Activated CD4-positive, alpha-beta T cell treated with anti-CD3 and anti-CD28 coated beads for 36 hours (primary cell): ENCODE results near the gene RARA. TPM values are rescaled to one million over a fixed set of nuclear protein-coding genes. Genes with fewer than 3 reads are reported as not detected.

Source experiments
- ATAC-seq: fragments of 200-7000 bp; cut with Tn5 transposase; one replicate; pipeline ENCODE4 v1.10.0; 2021; ENCODE audit warnings: mild to moderate bottlenecking, moderate library complexity
- CTCF ChIA-PET: fragments of 350-600 bp; sonication (Branson Sonifier 250); formaldehyde crosslinking; loops from one replicate; lab custom pipeline; 2021; ENCODE audit warnings: antibody characterized with exemption; lab: Charles Lee
- POLR2A ChIA-PET: fragments of 350-600 bp; sonication (Branson Sonifier 250); formaldehyde crosslinking; loops from one replicate; lab custom pipeline; 2021; ENCODE audit warnings: antibody characterized with exemption, inconsistent platforms; lab: Charles Lee
- DNase-seq: peaks from one replicate; pipeline ENCODE4 v3.0.0-alpha.2; 2020
- H3K27ac Mint-ChIP-seq: one replicate; pipeline ENCODE4 v1.8.0; 2021; ENCODE audit warnings: mixed read lengths
- H3K27me3 Mint-ChIP-seq: one replicate; pipeline ENCODE4 v1.8.0; 2021; ENCODE audit warnings: mixed read lengths
- H3K36me3 Mint-ChIP-seq: one replicate; pipeline ENCODE4 v1.8.0; 2021; ENCODE audit warnings: low read depth, mixed read lengths
- H3K4me1 Mint-ChIP-seq: one replicate; pipeline ENCODE4 v1.8.0; 2021; ENCODE audit warnings: mixed read lengths
- H3K4me3 Mint-ChIP-seq: one replicate; pipeline ENCODE4 v1.8.0; 2021; ENCODE audit warnings: mild to moderate bottlenecking, moderate library complexity, mixed read lengths
- H3K9me3 Mint-ChIP-seq: one replicate; pipeline ENCODE4 v1.8.0; 2021; ENCODE audit warnings: low read depth, mixed read lengths
- intact Hi-C, 2 experiments: fragments of 100-400 bp; cut with DNase I in 1 of 2; cut with micrococcal nuclease in 1 of 2; formaldehyde crosslinking; loops; one replicate each; pipeline versions ENCODE4 v1.14.2 to v1.15.1; 2022 to 2024; cut with DNase I, micrococcal nuclease
- total RNA-seq, 2 experiments: library from RNA; stranded (reverse); gene quantifications; one replicate each; pipeline ENCODE4 v1.2.3, GENCODE V29; 2021

Gene RARA
- total RNA-seq, 2 experiments from 2014 or later: 29.8 to 40.2 TPM

GRCh38 chr17:40327735-40328385, 18.9 kb downstream of the RARA start:
- ChIA-PET POLR2A (interaction anchor here (0.9 kb wide), 1 partner anchor 44 kb away, joined by 3 read pairs; no protein-coding TSS in a partner anchor), CTCF (interaction anchor here (0.6 to 3.4 kb wide), 9 partner anchors 10 to 233 kb away, joined by 3 to 16 read pairs (median 5); no protein-coding TSS in a partner anchor)
- H3K9me3 Mint-ChIP-seq: no peaks in the 10 kb centered on the region
- peaks cover 94% of the 10 kb centered on the region for H3K4me1 Mint-ChIP-seq
- H3K27me3 Mint-ChIP-seq: no peaks in the 10 kb centered on the region
- ATAC-seq: no peak
- H3K36me3 Mint-ChIP-seq: peaks cover 27% of the 10 kb centered on the region
- intact Hi-C loops: loop anchor here in 1 of 2 experiments (10.0 kb wide), 1 partner anchor 553 kb away; no protein-coding TSS in a partner anchor
- H3K4me3 Mint-ChIP-seq: peak overlapping the region; percentile 64
- peak overlapping the region; percentile 84 for H3K27ac Mint-ChIP-seq
- DNase-seq: no peak

GRCh38 chr17:40328386-40328766, 19.4 kb downstream of the RARA start:
- Mint-ChIP-seq H3K9me3 (no peaks in the 10 kb centered on the region), H3K4me1 (peaks cover 94% of the 10 kb centered on the region), H3K27me3 (no peaks in the 10 kb centered on the region), H3K27ac (peak overlapping the region; percentile 82), H3K36me3 (peaks cover 28% of the 10 kb centered on the region), H3K4me3 (no peak overlapping the region)
- DNase-seq: no peak
- no peak for ATAC-seq
- POLR2A ChIA-PET: interaction anchor here (0.9 kb wide), 1 partner anchor 44 kb away, joined by 3 read pairs; no protein-coding TSS in a partner anchor
- intact Hi-C loops: loop anchor here in 1 of 2 experiments (10.0 kb wide), 1 partner anchor 554 kb away; no protein-coding TSS in a partner anchor
- CTCF ChIA-PET: interaction anchor here (0.6 to 3.4 kb wide), 7 partner anchors 10 to 232 kb away, joined by 3 to 16 read pairs (median 5); no protein-coding TSS in a partner anchor

GRCh38 chr17:40329839-40330794, 21.1 kb downstream of the RARA start:
- ATAC-seq (peak; percentile 46), DNase-seq (peak; percentile 64)
- intact Hi-C loops: loop anchor here in 1 of 2 experiments (10.0 kb wide), 1 partner anchor 555 kb away; no protein-coding TSS in a partner anchor
- H3K4me3 Mint-ChIP-seq: peak overlapping the region; percentile 2
- peaks cover 34% of the 10 kb centered on the region for H3K36me3 Mint-ChIP-seq
- no peaks in the 10 kb centered on the region for H3K9me3 Mint-ChIP-seq
- H3K4me1 Mint-ChIP-seq: peaks cover 94% of the 10 kb centered on the region
- CTCF ChIA-PET: interaction anchor here (1.3 to 2.5 kb wide), 4 partner anchors 10 to 28 kb away, joined by 4 to 9 read pairs (median 6); no protein-coding TSS in a partner anchor
- H3K27ac Mint-ChIP-seq: peak overlapping the region; percentile 90
- no peaks in the 10 kb centered on the region for H3K27me3 Mint-ChIP-seq
- POLR2A ChIA-PET: interaction anchor here (0.8 to 1.0 kb wide), 2 partner anchors 7 to 47 kb away, joined by 3 read pairs; no protein-coding TSS in a partner anchor

GRCh38 chr17:40330850-40331470, 22.0 kb downstream of the RARA start:
- ATAC-seq (no peak), DNase-seq (no peak)
- ChIA-PET POLR2A (interaction anchor here (0.6 to 1.0 kb wide), 3 partner anchors 8 to 47 kb away, joined by 3 to 4 read pairs (median 3); no protein-coding TSS in a partner anchor), CTCF (interaction anchor here (0.8 to 2.5 kb wide), 6 partner anchors 9 to 27 kb away, joined by 3 to 9 read pairs (median 5); no protein-coding TSS in a partner anchor)
- no peaks in the 10 kb centered on the region for H3K9me3 Mint-ChIP-seq
- peak overlapping the region; percentile 2 for H3K4me3 Mint-ChIP-seq
- intact Hi-C loops: no loop called here
- peaks cover 87% of the 10 kb centered on the region for H3K4me1 Mint-ChIP-seq
- no peaks in the 10 kb centered on the region for H3K27me3 Mint-ChIP-seq
- peaks cover 34% of the 10 kb centered on the region for H3K36me3 Mint-ChIP-seq
- peak overlapping the region; percentile 90 for H3K27ac Mint-ChIP-seq

DNA sequence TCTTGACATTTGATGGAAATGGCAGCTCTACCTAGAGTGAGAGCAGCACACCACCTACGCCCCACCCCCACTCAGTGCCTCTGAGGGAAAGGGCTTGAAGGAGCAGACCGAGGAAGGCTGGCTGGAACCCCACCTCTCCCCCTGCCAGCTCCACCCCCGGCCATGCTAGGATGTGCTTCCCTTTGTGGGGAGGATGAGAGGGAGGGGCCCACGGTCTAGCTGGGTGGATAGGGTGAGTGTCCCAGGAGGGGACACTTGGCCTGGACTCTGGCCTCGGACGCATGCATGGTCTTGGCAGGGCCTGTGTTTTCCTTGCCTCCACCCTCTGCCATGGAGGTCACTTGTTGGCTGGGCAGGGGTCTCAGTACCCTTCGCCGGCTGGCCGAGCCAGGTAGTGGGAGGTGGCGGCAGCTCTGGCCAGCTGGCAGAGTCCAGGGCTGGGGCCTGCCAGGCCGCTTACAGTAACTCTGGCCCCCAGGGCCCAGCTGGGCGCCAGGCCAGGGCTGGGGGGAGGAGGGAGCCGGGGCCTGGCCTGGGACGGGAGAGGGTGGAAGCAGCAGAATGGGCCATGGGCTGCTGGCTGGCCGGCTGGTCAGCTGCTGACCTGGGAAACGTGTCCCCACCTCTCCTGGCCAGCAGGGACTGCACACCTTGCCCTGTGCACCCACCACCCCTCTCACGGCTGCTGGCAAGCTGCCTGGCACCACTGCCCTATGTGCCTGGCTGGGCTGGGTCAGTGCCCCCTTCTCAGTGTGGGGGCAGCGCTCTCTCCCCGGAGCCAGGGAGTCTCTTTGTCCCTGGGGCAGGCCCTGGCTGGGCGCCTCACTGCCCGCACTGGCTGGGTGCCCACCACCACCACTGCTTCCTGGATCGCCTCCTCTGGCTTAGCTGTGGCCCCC, 23.0 kb downstream of the RARA start:
- peak; percentile 51 for DNase-seq
- H3K4me3 Mint-ChIP-seq: no peak overlapping the region
- H3K36me3 Mint-ChIP-seq: peaks cover 33% of the 10 kb centered on the region
- H3K27ac Mint-ChIP-seq: peak overlapping the region; percentile 84
- no peaks in the 10 kb centered on the region for H3K27me3 Mint-ChIP-seq
- CTCF ChIA-PET: interaction anchor here (0.6 to 1.6 kb wide), 7 partner anchors 8 to 142 kb away, joined by 3 to 6 read pairs (median 4); no protein-coding TSS in a partner anchor
- H3K9me3 Mint-ChIP-seq: no peaks in the 10 kb centered on the region
- peaks cover 79% of the 10 kb centered on the region for H3K4me1 Mint-ChIP-seq
- POLR2A ChIA-PET: interaction anchor here (0.6 kb wide), 2 partner anchors 22 to 218 kb away, joined by 3 to 4 read pairs; no protein-coding TSS in a partner anchor
- intact Hi-C loops: no loop called here
- no peak for ATAC-seq

GRCh38 chr17:40333781-40334448, 24.9 kb downstream of the RARA start:
- H3K27ac Mint-ChIP-seq: peak overlapping the region; percentile 47
- intact Hi-C loops: no loop called here
- ATAC-seq (no peak), DNase-seq (no peak)
- H3K4me1 Mint-ChIP-seq: peaks cover 75% of the 10 kb centered on the region
- peaks cover 27% of the 10 kb centered on the region for H3K36me3 Mint-ChIP-seq
- ChIA-PET CTCF (interaction anchor here (0.6 to 1.3 kb wide), 4 partner anchors 17 to 186 kb away, joined by 3 to 5 read pairs (median 4); no protein-coding TSS in a partner anchor), POLR2A (interaction anchor here (0.6 kb wide), 1 partner anchor 873 kb away, joined by 3 read pairs; the partner anchor contains the start of gene CDK12)
- no peaks in the 10 kb centered on the region for H3K9me3 Mint-ChIP-seq
- no peak overlapping the region for H3K4me3 Mint-ChIP-seq
- H3K27me3 Mint-ChIP-seq: no peaks in the 10 kb centered on the region

DNA sequence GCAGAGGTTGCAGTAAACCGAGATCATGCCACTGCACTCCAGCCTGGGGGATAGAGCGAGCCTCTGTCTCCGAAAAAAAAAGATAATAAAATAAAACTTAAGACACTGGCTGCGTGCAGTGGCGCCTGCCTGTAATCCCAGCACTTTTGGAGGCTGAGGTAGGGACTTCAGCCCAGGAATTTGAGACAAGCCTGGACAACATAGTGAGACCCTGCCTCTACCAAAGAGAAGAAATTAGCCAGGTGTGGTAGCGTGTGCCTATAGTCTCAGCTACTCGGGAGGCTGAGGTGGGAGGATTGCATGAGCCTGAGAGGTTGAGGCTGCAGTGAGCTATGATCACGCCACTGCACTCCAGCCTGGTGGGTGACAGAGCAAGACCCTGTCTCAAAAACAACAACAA, 26.6 kb downstream of the RARA start:
- ChIA-PET CTCF (interaction anchor here (0.6 to 1.6 kb wide), 2 partner anchors 10 to 232 kb away, joined by 3 to 6 read pairs; no protein-coding TSS in a partner anchor), POLR2A (interaction anchor here (0.6 kb wide), 1 partner anchor 140 kb away, joined by 3 read pairs; no protein-coding TSS in a partner anchor)
- Mint-ChIP-seq H3K36me3 (peaks cover 26% of the 10 kb centered on the region), H3K27ac (no peak overlapping the region), H3K27me3 (no peaks in the 10 kb centered on the region), H3K9me3 (no peaks in the 10 kb centered on the region), H3K4me1 (peaks cover 76% of the 10 kb centered on the region), H3K4me3 (no peak overlapping the region)
- intact Hi-C loops: no loop called here
- no peak for DNase-seq
- ATAC-seq: no peak

DNA sequence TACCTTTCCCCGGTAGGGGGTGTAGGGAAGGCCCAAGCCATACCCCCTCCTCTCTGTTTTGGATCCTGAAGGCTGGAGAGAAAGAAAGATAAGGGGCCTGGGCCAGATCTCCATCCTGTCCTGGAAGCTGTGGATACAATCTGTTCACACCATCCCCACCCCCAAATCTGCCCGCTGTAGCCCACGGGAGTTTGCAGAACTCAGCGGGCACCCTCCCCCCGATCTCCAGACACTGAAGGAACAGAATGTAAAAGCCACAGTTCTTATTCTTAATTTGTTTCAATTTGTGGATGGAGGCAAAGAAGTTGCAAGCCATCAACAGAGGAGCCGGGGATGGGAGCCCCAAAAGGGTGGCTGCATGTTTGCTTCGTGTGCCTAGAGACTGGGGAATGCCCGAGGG, 28.4 kb downstream of the RARA start:
- Mint-ChIP-seq H3K27me3 (no peaks in the 10 kb centered on the region), H3K4me1 (peaks cover 68% of the 10 kb centered on the region), H3K9me3 (no peaks in the 10 kb centered on the region), H3K36me3 (peaks cover 15% of the 10 kb centered on the region), H3K4me3 (no peak overlapping the region), H3K27ac (peak overlapping the region; percentile 79)
- ATAC-seq (no peak), DNase-seq (no peak)
- ChIA-PET POLR2A (no interaction called here), CTCF (no interaction called here)
- intact Hi-C loops: no loop called here

DNA sequence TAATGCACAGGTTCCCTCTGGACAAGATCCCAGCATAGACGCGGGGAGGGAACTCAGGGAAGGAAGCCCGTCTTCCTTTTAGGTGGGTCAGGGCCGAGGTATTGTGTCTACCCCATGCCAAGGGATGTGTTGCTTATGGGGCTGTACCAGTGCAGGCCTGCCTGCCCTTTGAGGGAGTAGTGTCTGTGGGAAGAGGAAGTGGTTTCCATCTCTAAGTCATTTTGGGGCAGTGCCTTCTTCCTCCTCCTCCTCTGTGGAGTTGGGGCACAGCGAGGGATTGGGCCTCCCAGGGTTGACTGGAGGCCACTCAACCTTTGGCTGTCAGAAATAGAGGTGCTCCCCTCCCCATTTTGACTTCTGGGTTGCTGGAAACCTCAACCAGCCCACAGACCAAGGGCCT, 29.1 kb downstream of the RARA start:
- H3K27ac Mint-ChIP-seq: peak overlapping the region; percentile 79
- no peaks in the 10 kb centered on the region for H3K27me3 Mint-ChIP-seq
- ChIA-PET POLR2A (no interaction called here), CTCF (interaction anchor here (0.7 to 2.0 kb wide), 3 partner anchors 14 to 278 kb away, joined by 3 to 11 read pairs (median 6); no protein-coding TSS in a partner anchor)
- no peak overlapping the region for H3K4me3 Mint-ChIP-seq
- H3K4me1 Mint-ChIP-seq: peaks cover 66% of the 10 kb centered on the region
- H3K9me3 Mint-ChIP-seq: no peaks in the 10 kb centered on the region
- peaks cover 15% of the 10 kb centered on the region for H3K36me3 Mint-ChIP-seq
- ATAC-seq: peak; percentile 16
- intact Hi-C loops: no loop called here
- DNase-seq: no peak
